Duodenal mucosa (tissue), 2 donors: ENCODE measurements around the gene CIRBP.

ENCODE experiments used
- H3K27ac ChIP-seq: one replicate; pipeline ENCODE4 v1.7.0; 2013; ENCODE audit warnings: low read depth, low read length
- H3K27me3 ChIP-seq, 2 donors: one replicate each; pipeline ENCODE4 v1.7.0; 2013; ENCODE audit warnings: low read length in 2 of 2, control low read depth in 1 of 2; ENCODE audit not compliant: insufficient read depth in 2 of 2, control insufficient read depth in 1 of 2
- H3K36me3 ChIP-seq, 2 donors: one replicate each; pipeline ENCODE4 v1.7.0; 2013; ENCODE audit warnings: low read length in 2 of 2, control low read depth in 1 of 2; ENCODE audit not compliant: insufficient read depth in 2 of 2, control insufficient read depth in 1 of 2
- H3K4me1 ChIP-seq, 2 donors: one replicate each; pipeline ENCODE4 v1.7.0; 2013; ENCODE audit warnings: low read length in 2 of 2, control low read depth in 1 of 2; ENCODE audit not compliant: insufficient read depth in 2 of 2, control insufficient read depth in 1 of 2
- H3K4me3 ChIP-seq, 2 donors: one replicate each; pipeline ENCODE4 v1.7.0; 2013; ENCODE audit warnings: low read length in 2 of 2, low read depth in 1 of 2
- H3K9ac ChIP-seq, 2 donors: one replicate each; pipeline ENCODE4 v1.7.0; 2013; ENCODE audit warnings: low read length in 2 of 2, low read depth in 1 of 2
- H3K9me3 ChIP-seq, 2 donors: one replicate each; pipeline ENCODE4 v1.7.0; 2013; ENCODE audit warnings: low read length in 2 of 2, control low read depth in 1 of 2; ENCODE audit not compliant: control insufficient read depth in 1 of 2

Gene CIRBP

GRCh38 chr19:1270213-1270853 lies 1.2 kb downstream of the CIRBP start:
- peak overlapping the region; percentile 86 to 98 for H3K9ac ChIP-seq
- H3K9me3 ChIP-seq = no peaks in the 10 kb centered on the region
- H3K27me3 ChIP-seq = no peaks in the 10 kb centered on the region
- H3K27ac ChIP-seq = peak overlapping the region; percentile 98
- peak overlapping the region; percentile 96 to 100 for H3K4me3 ChIP-seq
- peaks cover 68 to 82% of the 10 kb centered on the region in 2 donors for H3K4me1 ChIP-seq
- peaks cover 32 to 45% of the 10 kb centered on the region in 2 donors for H3K36me3 ChIP-seq

- Histone ChIP-seq H3K36me3 (peaks cover 32 to 45% of the 10 kb centered on the region in 2 donors), H3K27me3 (no peaks in the 10 kb centered on the region), H3K4me3 (peak overlapping the region; percentile 96 to 100), H3K4me1 (peaks cover 64 to 79% of the 10 kb centered on the region in 2 donors), H3K9ac (peak overlapping the region; percentile 86 to 98), H3K27ac (no peak overlapping the region), H3K9me3 (no peaks in the 10 kb centered on the region)
These were observed 1.9 kb downstream of the CIRBP start for GRCh38 chr19:1270854-1271527.

DNA sequence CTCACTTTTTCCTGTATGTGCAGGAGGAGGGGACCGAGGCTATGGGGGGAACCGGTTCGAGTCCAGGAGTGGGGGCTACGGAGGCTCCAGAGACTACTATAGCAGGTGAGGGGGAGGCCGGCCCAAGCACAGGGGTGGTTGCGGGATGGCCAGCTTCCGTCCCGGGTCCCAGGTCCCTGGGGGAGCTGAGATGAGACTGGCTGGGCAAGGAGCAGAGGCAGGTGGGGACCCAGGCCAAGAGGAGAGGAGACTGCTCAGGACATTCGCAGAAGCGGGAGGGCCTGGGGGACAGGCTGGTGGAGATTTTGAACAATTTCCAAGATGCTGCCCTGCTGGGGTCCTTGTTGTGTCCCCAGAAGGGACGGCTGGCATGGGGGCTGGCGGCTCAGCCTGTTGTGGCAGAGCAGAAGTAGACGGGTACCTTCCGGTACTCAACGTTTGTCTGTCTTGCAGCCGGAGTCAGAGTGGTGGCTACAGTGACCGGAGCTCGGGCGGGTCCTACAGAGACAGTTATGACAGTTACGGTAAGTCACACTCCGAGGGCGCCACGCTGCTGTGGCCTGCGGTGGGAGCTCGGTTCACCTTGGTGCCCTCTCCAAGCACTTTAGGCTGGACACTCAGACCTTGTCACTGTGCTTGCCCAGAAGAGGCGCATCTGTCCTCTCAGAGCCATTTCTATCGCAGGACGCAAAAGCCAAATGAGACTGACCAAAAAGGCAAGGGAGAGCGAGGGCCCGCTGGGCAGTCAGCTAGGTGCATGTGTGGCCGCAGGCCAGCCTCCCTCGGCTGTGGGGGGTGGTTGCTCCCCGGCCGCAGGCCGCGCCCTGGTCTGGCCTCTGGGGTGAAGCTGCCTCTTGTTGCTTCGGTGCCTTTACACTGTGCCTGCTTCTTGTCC lies 2.6 kb downstream of the CIRBP start:
- Histone ChIP-seq H3K36me3 (peaks cover 32 to 45% of the 10 kb centered on the region in 2 donors), H3K27me3 (no peaks in the 10 kb centered on the region), H3K4me1 (peaks cover 69 to 83% of the 10 kb centered on the region in 2 donors), H3K9me3 (no peaks in the 10 kb centered on the region), H3K4me3 (peak overlapping the region; percentile 96 to 100), H3K27ac (peak overlapping the region; percentile 20), H3K9ac (peak overlapping the region; percentile 86 to 98)

GRCh38 chr19:1272423-1273262 lies 3.5 kb downstream of the CIRBP start:
- Histone ChIP-seq H3K4me3 (peak overlapping the region in 1 of 2 donors; percentile 96), H3K36me3 (peaks cover 32 to 49% of the 10 kb centered on the region in 2 donors), H3K9ac (peak overlapping the region; percentile 19 to 86), H3K9me3 (no peaks in the 10 kb centered on the region), H3K4me1 (peaks cover 63 to 80% of the 10 kb centered on the region in 2 donors), H3K27me3 (no peaks in the 10 kb centered on the region), H3K27ac (no peak overlapping the region)

GRCh38 chr19:1273263-1274041 lies 4.3 kb downstream of the CIRBP start:
- no peak overlapping the region for H3K27ac ChIP-seq
- peaks cover 32 to 49% of the 10 kb centered on the region in 2 donors for H3K36me3 ChIP-seq
- H3K27me3 ChIP-seq = no peaks in the 10 kb centered on the region
- no peak overlapping the region for H3K4me3 ChIP-seq
- H3K9ac ChIP-seq = no peak overlapping the region
- H3K4me1 ChIP-seq = peaks cover 55 to 72% of the 10 kb centered on the region in 2 donors
- H3K9me3 ChIP-seq = no peaks in the 10 kb centered on the region

DNA sequence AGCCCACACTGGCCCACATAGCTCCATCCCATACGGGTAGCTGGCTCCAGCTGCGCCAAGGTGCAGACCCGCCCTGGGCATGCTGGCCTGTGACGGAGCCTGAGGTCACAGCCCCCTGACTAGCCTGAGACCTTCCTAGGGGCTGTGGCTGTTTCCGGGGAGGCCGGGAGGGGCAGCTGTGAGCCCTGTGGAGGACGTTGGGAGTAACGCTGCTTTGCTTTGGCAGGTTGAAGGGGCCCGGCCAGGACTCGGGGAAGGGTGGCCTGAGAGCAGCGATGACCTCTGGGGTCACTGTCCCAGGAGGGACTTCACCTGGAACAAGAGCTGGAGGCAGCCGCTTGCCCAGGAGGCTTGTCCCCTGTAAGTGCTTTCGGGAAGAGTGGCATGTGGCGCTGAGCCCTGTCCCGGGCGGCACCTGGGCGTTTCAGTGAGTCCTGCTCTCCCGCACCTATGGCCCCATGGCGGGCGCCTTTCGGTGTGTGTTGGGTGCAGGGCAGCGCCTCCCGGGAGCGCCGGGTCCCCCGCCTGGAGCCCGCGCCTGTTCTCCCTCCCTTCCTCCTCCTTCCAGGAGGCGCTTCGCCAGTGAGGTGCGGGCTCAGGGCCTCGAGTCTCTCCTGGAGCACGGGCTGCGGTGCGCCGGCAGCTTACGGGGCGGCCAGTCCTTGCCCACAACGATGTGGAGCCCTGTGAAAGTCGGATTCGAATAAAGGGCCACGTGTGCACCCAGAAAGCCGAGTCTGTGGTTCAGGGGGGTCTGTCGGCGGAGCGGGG lies 5.1 kb downstream of the CIRBP start:
- Histone ChIP-seq H3K27ac (peak overlapping the region; percentile 100), H3K4me1 (peaks cover 51 to 67% of the 10 kb centered on the region in 2 donors), H3K9me3 (no peaks in the 10 kb centered on the region), H3K9ac (peak overlapping the region; percentile 46 to 51), H3K27me3 (no peaks in the 10 kb centered on the region), H3K4me3 (peak overlapping the region; percentile 45 to 53), H3K36me3 (peaks cover 38 to 55% of the 10 kb centered on the region in 2 donors)

DNA sequence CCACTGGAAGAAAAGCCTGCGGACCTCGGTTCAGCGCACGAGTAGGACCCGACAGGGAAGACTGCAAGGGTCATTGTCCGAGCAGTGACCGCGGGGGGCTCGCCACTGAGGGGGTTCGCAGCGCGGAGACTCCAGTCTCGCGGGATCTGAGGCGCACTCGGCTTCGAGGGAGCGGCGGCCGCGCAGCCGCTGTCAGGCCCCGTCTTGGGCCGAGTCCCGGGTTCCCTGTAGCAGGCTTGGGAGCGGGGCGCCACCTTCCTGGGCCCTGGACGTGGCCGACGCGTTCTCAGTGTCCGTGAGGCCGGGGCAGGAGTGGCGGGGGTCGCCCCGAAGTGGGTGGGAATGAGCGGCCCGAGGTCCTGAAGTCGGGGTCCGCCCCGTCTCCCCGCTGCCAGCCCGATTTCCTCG lies 5.7 kb downstream of the CIRBP start:
- Histone ChIP-seq H3K36me3 (peaks cover 40 to 58% of the 10 kb centered on the region in 2 donors), H3K27me3 (no peaks in the 10 kb centered on the region), H3K4me3 (peak overlapping the region; percentile 45 to 53), H3K9me3 (no peaks in the 10 kb centered on the region), H3K27ac (peak overlapping the region; percentile 100), H3K4me1 (peaks cover 51 to 65% of the 10 kb centered on the region in 2 donors), H3K9ac (peak overlapping the region; percentile 46 to 51)

GRCh38 chr19:1275260-1275975 lies 6.3 kb downstream of the CIRBP start, which contains the start of gene FAM174C:
TSS of gene FAM174C (plus strand) at chr19:1275530. CDS start at chr19:1275550, 20 bp downstream.
- peak within 1 kb of the TSS; percentile 83 to 95 for H3K9ac ChIP-seq
- H3K4me3 ChIP-seq = peak within 1 kb of the TSS; percentile 73 to 77
- no peaks in the 10 kb centered on the region for H3K9me3 ChIP-seq
- H3K27ac ChIP-seq = peak within 1 kb of the TSS; percentile 100
- no peaks in the 10 kb centered on the region for H3K27me3 ChIP-seq
- H3K4me1 ChIP-seq = peaks cover 47 to 59% of the 10 kb centered on the region in 2 donors
- H3K36me3 ChIP-seq = peaks cover 40 to 58% of the 10 kb centered on the region in 2 donors
